NCI-H524 treated with DMSO at 0.1 percent for 48 hours (cell line): ENCODE data around the gene UBE2O.

Experiments
- DNase-seq: peaks from one replicate; lab custom pipeline; 2025; lab: John Stamatoyannopoulos, UW

UBE2O gene

GRCh38 chr17:76439314-76439928, 13.5 kb downstream of the UBE2O start:
- no peak for DNase-seq

- DNase-seq: no peak
Observed at GRCh38 chr17:76438906-76439305, 14.0 kb downstream of the UBE2O start.

- no peak for DNase-seq
Observed at GRCh38 chr17:76437467-76438402, 15.2 kb downstream of the UBE2O start.

- no peak for DNase-seq
Observed at GRCh38 chr17:76435751-76436150, 17.2 kb downstream of the UBE2O start.

- DNase-seq: no peak
Observed at GRCh38 chr17:76434870-76435269, 18.1 kb downstream of the UBE2O start.

- no peak for DNase-seq
Observed at GRCh38 chr17:76433693-76434092, 19.3 kb downstream of the UBE2O start.

GRCh38 chr17:76432712-76433336, 20.1 kb downstream of the UBE2O start:
- no peak for DNase-seq

GRCh38 chr17:76432004-76432403, 20.9 kb downstream of the UBE2O start:
- no peak for DNase-seq

GRCh38 chr17:76431509-76431908, 21.4 kb downstream of the UBE2O start:
- no peak for DNase-seq

- DNase-seq: no peak
Observed at GRCh38 chr17:76428511-76428910, 24.4 kb downstream of the UBE2O start.

GRCh38 chr17:76427501-76428231, 25.3 kb downstream of the UBE2O start:
- no peak for DNase-seq

GRCh38 chr17:76426853-76427252, 26.1 kb downstream of the UBE2O start:
- no peak for DNase-seq

GRCh38 chr17:76422860-76423259, 30.1 kb downstream of the UBE2O start:
- DNase-seq: no peak

GRCh38 chr17:76422406-76422805, 30.5 kb downstream of the UBE2O start:
- no peak for DNase-seq

- no peak for DNase-seq
Observed at GRCh38 chr17:76421044-76421407, 31.9 kb downstream of the UBE2O start.

- DNase-seq: no peak
Observed at GRCh38 chr17:76420356-76421043, 32.5 kb downstream of the UBE2O start.

- DNase-seq: no peak
Observed at GRCh38 chr17:76419576-76420260, 33.2 kb downstream of the UBE2O start.

- no peak for DNase-seq
Observed at GRCh38 chr17:76417499-76418143, 35.3 kb downstream of the UBE2O start.

GRCh38 chr17:76416899-76417298, 36.1 kb downstream of the UBE2O start:
- no peak for DNase-seq

GRCh38 chr17:76416457-76416856, 36.5 kb downstream of the UBE2O start:
- no peak for DNase-seq

GRCh38 chr17:76415786-76416185, 37.2 kb downstream of the UBE2O start:
- no peak for DNase-seq
